NB4 (cell line): ENCODE data around the gene TSPYL1.
"Not testable (repeated sequence)": the region's sequence is repeated elsewhere in the genome, so short reads cannot be mapped to it uniquely, and the experiment has no call there.

Experiments
- DNase-seq: peaks from one replicate; pipeline ENCODE4 v3.0.0; 2010; ENCODE audit warnings: low read depth
- H3K4me3 ChIP-seq: one replicate; pipeline ENCODE4 v1.5.1; 2011; ENCODE audit warnings: mild to moderate bottlenecking, low read depth, low read length, moderate library complexity
- CTCF ChIP-seq: IDR thresholded peaks from one replicate; pipeline ENCODE4 v1.5.1; 2012; ENCODE audit warnings: low read depth, low read length
- MYC ChIP-seq: IDR thresholded peaks from 2 replicates; pipeline ENCODE4 v1.6.1; 2011; ENCODE audit warnings: low read depth, low read length
- POLR2A ChIP-seq: IDR thresholded peaks from 2 replicates; pipeline ENCODE4 v1.6.1; 2011; ENCODE audit warnings: mild to moderate bottlenecking; ENCODE audit not compliant: insufficient read length; ENCODE audit errors: extremely low read depth
- TF ChIP-seq, protein P1 (sequence below): IDR thresholded peaks from 2 replicates; pipeline ENCODE4 v1.6.1; 2011; ENCODE audit warnings: low read depth, low read length

TSPYL1 gene

DNA sequence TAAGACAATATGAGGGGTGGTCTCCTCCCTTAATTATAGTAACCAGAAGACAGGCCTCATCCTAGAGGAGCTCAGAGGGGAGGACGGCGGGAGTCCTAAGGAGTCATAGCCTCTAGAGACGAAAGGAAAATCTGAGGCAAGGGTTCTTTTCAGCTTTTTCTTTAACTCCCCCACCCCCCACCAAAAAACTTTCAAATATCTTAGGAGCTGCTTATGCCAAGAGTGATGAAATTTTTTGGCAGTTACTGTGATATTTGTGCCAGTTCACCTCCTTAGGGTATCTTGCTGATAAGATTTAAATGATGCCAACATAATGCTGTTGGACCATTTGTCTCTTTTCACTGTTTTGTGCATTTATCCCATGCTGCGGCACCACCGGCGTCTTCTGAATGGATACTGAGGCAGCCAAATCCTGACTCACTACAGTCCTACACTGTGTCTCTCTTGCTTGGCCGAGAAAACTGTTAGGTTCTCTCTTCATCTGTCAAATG is 46.5 kb upstream of the TSPYL1 start:
- DNase-seq = no peak
- TF ChIP-seq POLR2A (no peak), CTCF (no peak), MYC (no peak)
- TF ChIP-seq, protein P1, sequence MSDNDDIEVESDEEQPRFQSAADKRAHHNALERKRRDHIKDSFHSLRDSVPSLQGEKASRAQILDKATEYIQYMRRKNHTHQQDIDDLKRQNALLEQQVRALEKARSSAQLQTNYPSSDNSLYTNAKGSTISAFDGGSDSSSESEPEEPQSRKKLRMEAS = no peak
- no peak overlapping the region for H3K4me3 ChIP-seq

- DNase-seq, H3K4me3 ChIP-seq: not testable (repeated sequence)
These were observed 46.0 kb upstream of the TSPYL1 start for GRCh38 chr6:116325634-116326132.

DNA sequence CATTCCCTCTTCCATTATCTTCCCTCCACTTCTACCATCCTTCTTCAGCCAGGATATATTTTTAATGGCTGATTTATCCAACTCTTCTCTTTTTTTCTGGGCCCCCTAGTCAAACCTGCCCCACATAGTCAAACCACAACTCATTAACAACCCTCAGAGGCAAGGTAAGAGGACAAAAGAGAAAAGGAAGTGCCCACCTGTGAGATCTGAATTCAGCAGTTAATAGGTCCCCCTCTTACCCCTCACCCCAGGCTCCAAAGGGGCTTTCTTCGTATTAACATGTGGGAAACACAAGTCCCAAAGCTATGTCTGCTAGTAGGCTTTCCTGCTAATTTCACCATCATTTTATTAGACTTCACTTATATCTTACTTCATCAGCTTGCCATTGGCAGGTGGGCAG is 44.1 kb upstream of the TSPYL1 start:
- H3K4me3 ChIP-seq = no peak overlapping the region
- no peak for TF ChIP-seq MYC
- TF ChIP-seq POLR2A = no peak
- TF ChIP-seq, protein P1 = no peak
- no peak for TF ChIP-seq CTCF
- DNase-seq = no peak

- not testable (repeated sequence) for H3K4me3 ChIP-seq, DNase-seq
These were observed 42.2 kb upstream of the TSPYL1 start for GRCh38 chr6:116321933-116322332.

DNA sequence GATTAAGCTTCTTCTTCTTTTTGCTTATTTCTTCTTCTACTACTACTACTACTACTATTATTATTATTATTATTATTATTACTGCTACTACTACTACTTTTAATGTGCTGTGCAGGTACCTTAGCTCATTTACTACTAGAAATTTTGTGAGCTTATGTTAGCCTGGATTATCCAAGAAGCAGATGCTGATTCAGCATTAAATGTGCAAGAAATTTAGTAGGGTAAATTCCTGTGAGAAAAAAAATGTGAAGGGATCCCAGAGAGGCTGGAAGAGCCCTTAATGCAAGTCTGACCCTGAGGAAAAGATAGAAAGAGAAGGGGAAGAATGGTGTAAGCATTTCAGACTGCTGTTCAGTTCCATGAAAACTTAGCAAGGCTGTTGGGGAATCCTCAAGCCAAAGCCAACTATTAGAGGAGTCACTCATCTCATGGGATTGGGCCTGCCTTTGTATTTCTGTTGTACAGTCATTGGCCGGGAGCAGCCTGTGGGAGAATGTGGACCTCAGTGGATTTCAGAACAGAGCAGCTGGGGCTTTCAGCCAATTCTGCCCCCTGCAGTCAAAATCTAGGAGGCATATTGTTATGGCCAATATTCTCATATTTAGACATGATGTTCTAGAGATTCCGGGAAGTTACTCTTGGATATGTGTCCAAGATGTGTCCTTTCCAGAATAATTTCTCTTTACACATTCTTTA is 37.2 kb upstream of the TSPYL1 start:
- TF ChIP-seq, protein P1 = no peak
- TF ChIP-seq CTCF = peak; percentile 7
- no peak for DNase-seq
- H3K4me3 ChIP-seq = no peak overlapping the region

DNA sequence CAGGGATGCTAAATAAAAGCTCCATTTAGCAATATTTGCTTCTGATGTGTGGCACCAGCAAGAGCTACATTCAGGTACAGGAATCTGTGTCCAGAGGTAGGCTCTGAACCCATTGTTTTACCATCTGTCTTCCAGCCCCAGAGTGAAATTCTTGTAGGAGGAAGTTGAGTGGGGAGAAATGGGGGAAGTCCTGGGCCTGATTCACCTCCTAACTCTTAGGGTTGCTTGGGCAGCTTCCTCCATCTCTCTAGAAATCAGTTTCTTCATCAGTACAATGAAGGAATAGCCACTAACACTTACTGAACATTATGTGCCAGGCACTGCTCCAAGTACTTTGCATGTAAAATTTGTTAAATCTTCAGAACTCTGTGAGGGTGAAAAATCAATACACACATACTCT is 35.1 kb upstream of the TSPYL1 start:
- peak; percentile 35 for DNase-seq
- TF ChIP-seq CTCF (no peak), MYC (no peak), POLR2A (no peak)
- TF ChIP-seq, protein P1 = no peak
- no peak overlapping the region for H3K4me3 ChIP-seq

DNA sequence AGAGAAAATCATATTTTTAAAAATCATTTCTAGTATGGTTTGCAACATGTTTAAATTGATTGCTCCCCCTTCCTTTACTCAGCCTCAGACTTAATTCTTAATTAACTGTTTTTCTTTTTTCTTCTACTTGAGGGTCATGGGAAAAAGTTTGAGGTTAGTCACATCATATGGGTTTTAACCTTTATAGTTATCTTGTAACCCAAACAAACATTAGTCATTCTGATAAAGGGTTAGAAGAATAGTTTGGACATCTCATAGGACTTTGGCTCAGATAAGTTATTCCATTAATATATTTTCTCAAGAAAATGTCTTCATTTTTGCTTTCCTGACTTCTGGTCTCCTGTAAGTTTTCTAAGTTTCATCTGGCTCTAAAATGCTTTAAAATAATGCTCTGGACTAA is 34.5 kb upstream of the TSPYL1 start:
- no peak for DNase-seq
- no peak for TF ChIP-seq POLR2A
- no peak for TF ChIP-seq CTCF
- TF ChIP-seq, protein P1 = no peak
- TF ChIP-seq MYC = no peak
- no peak overlapping the region for H3K4me3 ChIP-seq
